GM12892 (cell line): ENCODE results near the gene ZNF594.

Experiments used
- POLR2AphosphoS5 ChIP-seq: IDR thresholded peaks from 2 replicates; pipeline ENCODE4 v1.6.1; 2011; ENCODE audit warnings: low read depth, low read length, control low read depth
- TAF1 ChIP-seq: IDR thresholded peaks from 2 replicates; pipeline ENCODE4 v1.6.1; 2011; ENCODE audit warnings: low read depth, mild to moderate bottlenecking, control low read depth, low read length, borderline replicate concordance

DNA sequence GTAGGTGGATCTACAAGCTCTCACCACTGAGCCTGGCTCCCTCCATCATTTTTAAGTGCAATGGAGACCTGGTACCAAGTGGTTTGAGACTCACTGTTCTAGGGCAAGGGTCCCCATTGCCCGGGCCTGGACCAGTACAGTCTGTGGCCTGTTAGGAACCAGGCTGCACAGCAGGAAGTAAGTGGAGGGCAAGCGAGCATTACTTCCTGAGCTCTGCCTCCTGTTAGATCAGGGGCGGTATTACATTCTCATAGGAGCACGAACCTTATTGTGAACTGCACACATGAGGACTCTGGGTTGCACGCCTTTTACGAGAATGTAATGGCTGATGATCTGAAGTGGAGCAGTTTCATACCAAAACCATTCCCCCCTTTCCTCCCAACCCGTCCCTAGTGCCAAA lies 6.8 kb upstream of the ZNF594 start:
- TF ChIP-seq POLR2AphosphoS5: no peak
- TF ChIP-seq TAF1: no peak
